Measurements from ENCODE around the gene GPS2.

DNA sequence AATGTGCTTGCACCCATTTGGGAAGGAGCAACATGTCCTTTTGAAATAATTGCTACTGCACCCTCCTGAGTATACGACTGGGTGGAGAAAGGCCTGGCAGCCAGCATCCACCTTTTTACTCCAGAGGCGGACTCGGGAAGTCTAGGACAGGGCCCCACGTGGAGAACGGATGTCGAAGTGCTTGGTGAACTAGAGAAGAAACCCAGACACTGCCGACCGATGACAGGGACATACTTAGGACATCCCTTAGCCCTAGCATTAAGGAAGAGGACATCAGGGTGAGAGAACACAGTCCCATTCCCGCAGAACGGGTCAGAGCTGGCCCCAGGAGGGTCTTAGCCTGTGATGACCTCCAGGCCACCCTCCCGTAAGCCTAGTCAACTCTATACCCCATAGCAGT is 24.5 kb downstream of the GPS2 start:
- TF ChIP-seq, protein P1, sequence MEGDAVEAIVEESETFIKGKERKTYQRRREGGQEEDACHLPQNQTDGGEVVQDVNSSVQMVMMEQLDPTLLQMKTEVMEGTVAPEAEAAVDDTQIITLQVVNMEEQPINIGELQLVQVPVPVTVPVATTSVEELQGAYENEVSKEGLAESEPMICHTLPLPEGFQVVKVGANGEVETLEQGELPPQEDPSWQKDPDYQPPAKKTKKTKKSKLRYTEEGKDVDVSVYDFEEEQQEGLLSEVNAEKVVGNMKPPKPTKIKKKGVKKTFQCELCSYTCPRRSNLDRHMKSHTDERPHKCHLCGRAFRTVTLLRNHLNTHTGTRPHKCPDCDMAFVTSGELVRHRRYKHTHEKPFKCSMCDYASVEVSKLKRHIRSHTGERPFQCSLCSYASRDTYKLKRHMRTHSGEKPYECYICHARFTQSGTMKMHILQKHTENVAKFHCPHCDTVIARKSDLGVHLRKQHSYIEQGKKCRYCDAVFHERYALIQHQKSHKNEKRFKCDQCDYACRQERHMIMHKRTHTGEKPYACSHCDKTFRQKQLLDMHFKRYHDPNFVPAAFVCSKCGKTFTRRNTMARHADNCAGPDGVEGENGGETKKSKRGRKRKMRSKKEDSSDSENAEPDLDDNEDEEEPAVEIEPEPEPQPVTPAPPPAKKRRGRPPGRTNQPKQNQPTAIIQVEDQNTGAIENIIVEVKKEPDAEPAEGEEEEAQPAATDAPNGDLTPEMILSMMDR (optimal IDR thresholded peaks at IDR 0.05 in 1 of 3, IDR thresholded peaks at IDR 0.05 in 1 of 3, conservative IDR thresholded peaks at IDR 0.05 in 1 of 3; ENCODE audit: extremely low read depth in 1 of 3, insufficient read depth in 2 of 3, low read length in 3 of 3), result no peak
- no peak for TF ChIP-seq EZH2 (IDR thresholded peaks at IDR 0.05; ENCODE audit: low read length)

Data from keratinocyte (primary cell).